NCI-H460 (cell line): ENCODE results near the gene LDLRAP1. TPM values are rescaled to one million over a fixed set of nuclear protein-coding genes. Genes with fewer than 3 reads are reported as not detected.

ENCODE experiments used
- DNase-seq: peaks from one replicate; pipeline ENCODE4 v3.0.0-alpha.2; 2016; ENCODE audit warnings: low read depth; ENCODE audit errors: extremely low read depth
- total RNA-seq: library from RNA; depleted of rRNA; stranded (reverse); fragments of >200 nt; shearing (Covaris generic); gene quantifications from 2 replicates; pipeline ENCODE4 v1.2.3, GENCODE V29; 2014

The LDLRAP1 gene
- total RNA-seq, 1 experiment from 2014 or later, result 8.4 TPM

GRCh38 chr1:25541889-25542658 is 1.3 kb upstream of the LDLRAP1 start:
- DNase-seq, result no peak

- DNase-seq, result no peak
Observed at GRCh38 chr1:25543005-25543424, 391 bp upstream of the LDLRAP1 start.

- DNase-seq, result no peak
Observed at GRCh38 chr1:25544243-25544764, 898 bp downstream of the LDLRAP1 start.

GRCh38 chr1:25544819-25545218 is 1.4 kb downstream of the LDLRAP1 start:
- DNase-seq, result no peak

- no peak for DNase-seq
Observed at GRCh38 chr1:25545767-25546166, 2.4 kb downstream of the LDLRAP1 start.

GRCh38 chr1:25546193-25546592 is 2.8 kb downstream of the LDLRAP1 start:
- DNase-seq, result no peak

GRCh38 chr1:25548601-25549000 is 5.2 kb downstream of the LDLRAP1 start:
- no peak for DNase-seq

GRCh38 chr1:25549273-25550154 is 6.1 kb downstream of the LDLRAP1 start:
- DNase-seq, result no peak

- DNase-seq, result no peak
Observed at GRCh38 chr1:25550155-25550506, 6.7 kb downstream of the LDLRAP1 start.

- DNase-seq, result no peak
Observed at GRCh38 chr1:25550683-25551310, 7.4 kb downstream of the LDLRAP1 start.

GRCh38 chr1:25553749-25554429 is 10.5 kb downstream of the LDLRAP1 start:
- DNase-seq, result no peak

GRCh38 chr1:25554430-25554780 is 11.0 kb downstream of the LDLRAP1 start:
- no peak for DNase-seq

- DNase-seq, result no peak
Observed at GRCh38 chr1:25554886-25555752, 11.7 kb downstream of the LDLRAP1 start.

GRCh38 chr1:25555753-25556092 is 12.3 kb downstream of the LDLRAP1 start:
- DNase-seq, result no peak

GRCh38 chr1:25556132-25556670 is 12.8 kb downstream of the LDLRAP1 start:
- DNase-seq, result no peak

GRCh38 chr1:25556791-25557476 is 13.5 kb downstream of the LDLRAP1 start:
- no peak for DNase-seq

GRCh38 chr1:25557543-25557942 is 14.1 kb downstream of the LDLRAP1 start:
- no peak for DNase-seq

GRCh38 chr1:25559031-25559430 is 15.6 kb downstream of the LDLRAP1 start:
- no peak for DNase-seq

- no peak for DNase-seq
Observed at GRCh38 chr1:25560001-25560400, 16.6 kb downstream of the LDLRAP1 start.
